Pancreas (tissue), 10 donors: Measurements from ENCODE around the gene CCDC83. TPM values are rescaled to one million over a fixed set of nuclear protein-coding genes. Genes with fewer than 3 reads are reported as not detected.

Experiments
- ATAC-seq, 4 donors: fragments of 200-7000 bp; cut with Tn5 transposase; one replicate each; pipeline versions ENCODE4 v1.8.0 to v1.9.1; 2020; ENCODE audit warnings: mild to moderate bottlenecking in 4 of 4, moderate library complexity in 4 of 4
- DNase-seq, 6 donors: peaks; one replicate each; pipeline ENCODE4 v3.0.0-alpha.2; 2020
- FAIRE-seq: peaks from 2 replicates; lab custom pipeline; 2012; peaks lifted over from hg19 to GRCh38; lab: Jason Lieb, UNC
- H3K27ac ChIP-seq, 4 donors: fragments of 200-600 bp; sonication (generic); 1 replicate in 3 of 4; 2 replicates in 1 of 4; pipeline versions ENCODE4 v1.5.0 to v1.8.0; 2020
- H3K27me3 ChIP-seq, 4 donors: fragments of 200-600 bp; one replicate each; pipeline ENCODE4 v1.8.0; 2021
- H3K36me3 ChIP-seq, 3 donors: fragments of 200-600 bp; sonication (generic) in 1 of 3; one replicate each; pipeline versions ENCODE4 v1.5.0 to v1.8.0; 2020 to 2021
- H3K4me1 ChIP-seq, 3 donors: fragments of 200-600 bp; one replicate each; pipeline ENCODE4 v1.8.0; 2021
- H3K4me3 ChIP-seq, 4 donors: fragments of 200-600 bp; sonication (generic) in 2 of 4; one replicate each; pipeline versions ENCODE4 v1.5.0 to v1.8.0; 2020 to 2021
- H3K9me3 ChIP-seq, 4 donors: fragments of 200-600 bp; one replicate each; pipeline ENCODE4 v1.8.0; 2021
- CTCF ChIP-seq, 4 donors: fragments of 200-600 bp; sonication (generic) in 3 of 4; IDR thresholded peaks; one replicate each; pipeline versions ENCODE4 v1.5.0 to v1.8.0; 2021; ENCODE audit warnings: antibody characterized with exemption in 4 of 4
- WGBS, 2 donors: extraction: QIAGEN DNeasy Blood & Tissue Kit; methylation state at CpG; one replicate each; pipeline ENCODE4 v1.1.7; 2013; 5-methylcytosine and 5-hydroxymethylcytosine counted together
- intact Hi-C, 3 donors: fragments of 100-400 bp; cut with DNase I; formaldehyde crosslinking; loops; one replicate each; pipeline versions ENCODE4 v1.11.1 to v1.14.2; 2022
- polyA plus RNA-seq, 2 donors: library from polyadenylated mRNA; stranded (reverse); fragments of 200-250 nt; gene quantifications; one replicate each; pipeline ENCODE4 v1.2.3, GENCODE V29; 2013
- total RNA-seq, 6 donors: library from RNA; stranded (reverse); fragmentation: NEBNext Ultra II Directional in 4 of 6; extraction: Animal tissue kit (Norgen Biotek cat#: 25700) in 4 of 6; gene quantifications; one replicate each; pipeline versions ENCODE4 v1.2.1 to v1.2.4, GENCODE V29; 2021 to 2023
- donor health status: healthy with polysubstance abuse.
- donor health status: DM: no; HTN: no; CAD: no; lungs with moderate emphysema.
- donor health status: DM: no; HTN: no; CAD: no.
- donor health status: control.
- donor health status: control.
- donor health status: Bipolar disorder and iron deficiency.
- donor health status: DM: yes; HTN: yes; CAD: no.
- donor health status: DM: no; HTN: no; CAD: no.
- donor health status: DM: no; HTN: no; CAD: no.
- donor health status: DM: yes; HTN: yes; CAD: no.

CCDC83 gene
- not detected for total RNA-seq
- polyA plus RNA-seq: not detected

GRCh38 chr11:85855341-85855656, at the start of gene CCDC83:
TSS of gene CCDC83 (plus strand) at chr11:85855383. CDS start at chr11:85865124, 9,741 bp downstream.
- Histone ChIP-seq H3K9me3 (no peaks in the 10 kb centered on the region), H3K4me1 (peaks cover 0 to 2% (median 0%) of the 10 kb centered on the region in 3 donors), H3K27me3 (no peaks in the 10 kb centered on the region), H3K4me3 (peak within 1 kb of the TSS; percentile 26 to 54 (median 41)), H3K36me3 (no peaks in the 10 kb centered on the region), H3K27ac (peak within 1 kb of the TSS; percentile 77 to 85 (median 84))
- WGBS, 2 donors: 31 to 35% methylated on average over 13 of the region's 13 CpGs
- no peak for ATAC-seq
- no peak for TF ChIP-seq CTCF (IDR thresholded peaks at IDR 0.05)
- no peak for DNase-seq
- intact Hi-C loops: loop anchor here in 1 of 3 donors (10.0 kb wide), 1 partner anchor 440 kb away; no protein-coding TSS in a partner anchor
- no peak for FAIRE-seq

- H3K27me3 ChIP-seq: no peaks in the 10 kb centered on the region
- intact Hi-C loops: no loop called here
- H3K36me3 ChIP-seq: no peaks in the 10 kb centered on the region
- no peaks in the 10 kb centered on the region for H3K9me3 ChIP-seq
- DNase-seq (no peak), ATAC-seq (no peak), FAIRE-seq (no peak)
- no peaks in the 10 kb centered on the region for H3K4me1 ChIP-seq
- WGBS, 2 donors: 68 to 75% methylated on average over 1 of the region's 1 CpG
- no peak overlapping the region for H3K27ac ChIP-seq
- no peak for TF ChIP-seq CTCF (IDR thresholded peaks at IDR 0.05)
- no peak overlapping the region for H3K4me3 ChIP-seq
Observed at GRCh38 chr11:85805387-85805786, 49.8 kb upstream of the CCDC83 start.

- H3K9me3 ChIP-seq: no peaks in the 10 kb centered on the region
- H3K27ac ChIP-seq: no peak overlapping the region
- intact Hi-C loops: no loop called here
- no peaks in the 10 kb centered on the region for H3K4me1 ChIP-seq
- no peak overlapping the region for H3K4me3 ChIP-seq
- H3K36me3 ChIP-seq: no peaks in the 10 kb centered on the region
- H3K27me3 ChIP-seq: no peaks in the 10 kb centered on the region
- DNase-seq (no peak), FAIRE-seq (no peak), ATAC-seq (no peak)
- no peak for TF ChIP-seq CTCF (IDR thresholded peaks at IDR 0.05)
Observed at GRCh38 chr11:85806016-85806415, 49.2 kb upstream of the CCDC83 start.

GRCh38 chr11:85806876-85807275, 48.3 kb upstream of the CCDC83 start:
- Histone ChIP-seq H3K4me3 (no peak overlapping the region), H3K9me3 (no peaks in the 10 kb centered on the region), H3K36me3 (no peaks in the 10 kb centered on the region), H3K27me3 (no peaks in the 10 kb centered on the region), H3K27ac (no peak overlapping the region), H3K4me1 (no peaks in the 10 kb centered on the region)
- DNase-seq (no peak), FAIRE-seq (no peak), ATAC-seq (no peak)
- intact Hi-C loops: no loop called here
- TF ChIP-seq CTCF (IDR thresholded peaks at IDR 0.05): no peak
- WGBS, 2 donors: 77 to 87% methylated on average over 2 of the region's 2 CpGs

- no peak for TF ChIP-seq CTCF (IDR thresholded peaks at IDR 0.05)
- H3K36me3 ChIP-seq: no peaks in the 10 kb centered on the region
- 84 to 88% methylated on average over 4 of the region's 4 CpGs for WGBS, 2 donors
- H3K4me3 ChIP-seq: no peak overlapping the region
- no peaks in the 10 kb centered on the region for H3K9me3 ChIP-seq
- ATAC-seq (no peak), FAIRE-seq (no peak), DNase-seq (no peak)
- intact Hi-C loops: no loop called here
- H3K27ac ChIP-seq: no peak overlapping the region
- no peaks in the 10 kb centered on the region for H3K4me1 ChIP-seq
- H3K27me3 ChIP-seq: no peaks in the 10 kb centered on the region
Observed at GRCh38 chr11:85809191-85809590, 46.0 kb upstream of the CCDC83 start.
